Gastrocnemius medialis (tissue), 4 donors: Measurements from ENCODE around the gene TNFRSF1A. TPM values are rescaled to one million over a fixed set of nuclear protein-coding genes. Genes with fewer than 3 reads are reported as not detected.

Source experiments
- ATAC-seq, 2 donors: fragments of 150-250 bp; one replicate each; pipeline ENCODE4 v1.9.1; 2016
- DNase-seq, 2 donors: peaks; one replicate each; pipeline ENCODE4 v3.0.0-alpha.2; 2019
- H3K27ac ChIP-seq, 4 donors: fragments of 200-600 bp; sonication (generic); 1 replicate in 1 of 4; 2 replicates in 3 of 4; pipeline ENCODE4 v1.5.1; 2016 to 2018; ENCODE audit warnings: mild to moderate bottlenecking in 2 of 4, moderate library complexity in 1 of 4
- H3K27me3 ChIP-seq, 3 donors: fragments of 200-600 bp; sonication (generic) in 2 of 3; 1 replicate in 1 of 3; 2 replicates in 2 of 3; pipeline versions ENCODE4 v1.5.1 to v1.6.0; 2016 to 2019; ENCODE audit warnings: mild to moderate bottlenecking in 1 of 3, moderate library complexity in 1 of 3
- H3K36me3 ChIP-seq, 2 donors: fragments of 200-600 bp; sonication (generic) in 1 of 2; one replicate each; pipeline ENCODE4 v1.5.1; 2017 to 2018
- H3K4me1 ChIP-seq, 2 donors: fragments of 200-600 bp; sonication (generic) in 1 of 2; one replicate each; pipeline ENCODE4 v1.5.1; 2016 to 2017; ENCODE audit warnings: mild to moderate bottlenecking in 2 of 2
- H3K4me3 ChIP-seq, 4 donors: fragments of 200-600 bp; sonication (generic) in 3 of 4; 1 replicate in 1 of 4; 2 replicates in 3 of 4; pipeline ENCODE4 v1.5.1; 2016 to 2019; ENCODE audit warnings: mild to moderate bottlenecking in 2 of 4
- H3K9me3 ChIP-seq, 3 donors: fragments of 200-600 bp; sonication (generic) in 2 of 3; 1 replicate in 1 of 3; 2 replicates in 2 of 3; pipeline ENCODE4 v1.5.1; 2016 to 2019
- POLR2A ChIP-seq, 2 donors: fragments of 450-650 bp; IDR thresholded peaks; one replicate each; pipeline ENCODE4 v1.6.1; 2017; ENCODE audit warnings: antibody characterized with exemption in 2 of 2, mild to moderate bottlenecking in 2 of 2, moderate library complexity in 2 of 2
- in situ Hi-C, 4 donors: fragments of 200-750 bp; cut with MboI; loops; one replicate each; pipeline versions ENCODE4 v1.15.0 to v1.8.0; 2017; ENCODE audit warnings: low sequenced_read_pairs in 4 of 4
- intact Hi-C: fragments of 100-400 bp; cut with DNase I; formaldehyde crosslinking; loops from one replicate; pipeline ENCODE4 v1.15.1; 2023; ENCODE audit warnings: low total_unique reads
- total RNA-seq, 4 donors: library from RNA; depleted of rRNA; stranded (reverse); fragments of >200 nt; gene quantifications; one replicate each; pipeline versions ENCODE4 v1.1.0 to v1.2.3, GENCODE V29; 2016
- TF ChIP-seq, protein P1 (sequence below), 5 experiments: fragments of 450-650 bp in 3 of 5; fragments of 200-600 bp in 2 of 5; sonication (generic) in 2 of 5; IDR thresholded peaks in 4 of 5; conservative IDR thresholded peaks in 1 of 5; 1 replicate in 4 of 5; 2 replicates in 1 of 5; pipeline ENCODE4 v1.5.1; 2016 to 2019; ENCODE audit warnings: antibody characterized with exemption in 5 of 5, mild to moderate bottlenecking in 3 of 5, moderate library complexity in 3 of 5

TNFRSF1A gene
- total RNA-seq, 4 donors from 2014 or later, result 103 to 220 (median 193) TPM

DNA sequence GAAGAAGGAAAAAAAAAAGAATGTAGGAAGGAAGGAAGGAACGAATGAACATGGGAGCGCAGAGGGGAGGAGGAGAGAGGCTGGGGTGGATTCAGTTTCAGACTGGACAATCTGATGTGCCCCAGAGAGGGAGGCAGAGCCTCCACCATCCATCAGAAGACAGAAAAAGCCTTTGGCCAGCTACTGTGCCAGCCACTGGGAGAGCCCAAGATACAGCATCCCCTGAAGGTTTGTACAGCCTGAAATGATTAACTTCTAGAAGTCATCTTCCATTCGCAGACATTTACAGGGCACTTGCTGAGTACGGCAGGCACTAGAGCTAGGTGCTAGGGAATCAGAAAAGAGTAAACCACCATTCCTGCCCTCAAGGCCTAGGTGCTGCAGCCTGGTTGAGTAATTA, 22.4 kb downstream of the TNFRSF1A start:
- no peak overlapping the region for H3K4me3 ChIP-seq
- in situ Hi-C loops (no loop called here), intact Hi-C loops (no loop called here)
- no peak for TF ChIP-seq POLR2A (IDR thresholded peaks at IDR 0.05)
- TF ChIP-seq, protein P1, sequence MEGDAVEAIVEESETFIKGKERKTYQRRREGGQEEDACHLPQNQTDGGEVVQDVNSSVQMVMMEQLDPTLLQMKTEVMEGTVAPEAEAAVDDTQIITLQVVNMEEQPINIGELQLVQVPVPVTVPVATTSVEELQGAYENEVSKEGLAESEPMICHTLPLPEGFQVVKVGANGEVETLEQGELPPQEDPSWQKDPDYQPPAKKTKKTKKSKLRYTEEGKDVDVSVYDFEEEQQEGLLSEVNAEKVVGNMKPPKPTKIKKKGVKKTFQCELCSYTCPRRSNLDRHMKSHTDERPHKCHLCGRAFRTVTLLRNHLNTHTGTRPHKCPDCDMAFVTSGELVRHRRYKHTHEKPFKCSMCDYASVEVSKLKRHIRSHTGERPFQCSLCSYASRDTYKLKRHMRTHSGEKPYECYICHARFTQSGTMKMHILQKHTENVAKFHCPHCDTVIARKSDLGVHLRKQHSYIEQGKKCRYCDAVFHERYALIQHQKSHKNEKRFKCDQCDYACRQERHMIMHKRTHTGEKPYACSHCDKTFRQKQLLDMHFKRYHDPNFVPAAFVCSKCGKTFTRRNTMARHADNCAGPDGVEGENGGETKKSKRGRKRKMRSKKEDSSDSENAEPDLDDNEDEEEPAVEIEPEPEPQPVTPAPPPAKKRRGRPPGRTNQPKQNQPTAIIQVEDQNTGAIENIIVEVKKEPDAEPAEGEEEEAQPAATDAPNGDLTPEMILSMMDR (IDR thresholded peaks at IDR 0.05 in 4 of 5, conservative IDR thresholded peaks at IDR 0.05 in 1 of 5), result no peak
- H3K4me1 ChIP-seq, result peaks cover 25 to 26% of the 10 kb centered on the region in 2 donors
- H3K36me3 ChIP-seq, result no peaks in the 10 kb centered on the region
- H3K27me3 ChIP-seq, result no peaks in the 10 kb centered on the region
- no peaks in the 10 kb centered on the region for H3K9me3 ChIP-seq
- no peak overlapping the region for H3K27ac ChIP-seq
- DNase-seq (no peak), ATAC-seq (no peak)

DNA sequence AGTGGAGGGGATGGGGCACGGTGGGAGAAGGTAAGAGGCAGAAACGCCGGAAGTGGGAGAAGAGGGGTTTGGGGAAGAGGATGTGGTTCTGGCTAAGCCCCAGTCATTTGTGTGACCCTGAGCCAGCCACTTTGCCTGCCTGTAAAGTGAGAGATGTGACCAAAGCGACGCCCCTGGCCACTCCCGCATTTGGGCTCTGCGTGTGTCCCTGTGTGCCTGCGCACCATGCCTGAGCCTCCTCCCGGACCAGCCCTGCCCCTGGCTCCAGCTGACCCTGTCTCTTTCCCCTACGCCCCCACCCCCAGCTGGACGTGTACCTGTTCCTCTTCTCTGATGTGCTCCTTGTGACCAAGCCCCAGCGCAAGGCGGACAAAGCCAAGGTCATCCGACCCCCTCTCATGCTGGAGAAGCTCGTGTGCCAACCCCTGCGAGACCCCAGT, 23.4 kb downstream of the TNFRSF1A start:
- no peaks in the 10 kb centered on the region for H3K36me3 ChIP-seq
- no peaks in the 10 kb centered on the region for H3K9me3 ChIP-seq
- ATAC-seq (no peak), DNase-seq (peak in 1 of 2 donors; percentile 21)
- H3K4me3 ChIP-seq, result no peak overlapping the region
- in situ Hi-C loops, result no loop called here
- TF ChIP-seq, protein P1 (IDR thresholded peaks at IDR 0.05 in 4 of 5, conservative IDR thresholded peaks at IDR 0.05 in 1 of 5), result no peak
- TF ChIP-seq POLR2A (IDR thresholded peaks at IDR 0.05), result no peak
- H3K27ac ChIP-seq, result no peak overlapping the region
- intact Hi-C loops, result no loop called here
- H3K27me3 ChIP-seq, result no peaks in the 10 kb centered on the region
- H3K4me1 ChIP-seq, result peaks cover 16 to 18% of the 10 kb centered on the region in 2 donors

DNA sequence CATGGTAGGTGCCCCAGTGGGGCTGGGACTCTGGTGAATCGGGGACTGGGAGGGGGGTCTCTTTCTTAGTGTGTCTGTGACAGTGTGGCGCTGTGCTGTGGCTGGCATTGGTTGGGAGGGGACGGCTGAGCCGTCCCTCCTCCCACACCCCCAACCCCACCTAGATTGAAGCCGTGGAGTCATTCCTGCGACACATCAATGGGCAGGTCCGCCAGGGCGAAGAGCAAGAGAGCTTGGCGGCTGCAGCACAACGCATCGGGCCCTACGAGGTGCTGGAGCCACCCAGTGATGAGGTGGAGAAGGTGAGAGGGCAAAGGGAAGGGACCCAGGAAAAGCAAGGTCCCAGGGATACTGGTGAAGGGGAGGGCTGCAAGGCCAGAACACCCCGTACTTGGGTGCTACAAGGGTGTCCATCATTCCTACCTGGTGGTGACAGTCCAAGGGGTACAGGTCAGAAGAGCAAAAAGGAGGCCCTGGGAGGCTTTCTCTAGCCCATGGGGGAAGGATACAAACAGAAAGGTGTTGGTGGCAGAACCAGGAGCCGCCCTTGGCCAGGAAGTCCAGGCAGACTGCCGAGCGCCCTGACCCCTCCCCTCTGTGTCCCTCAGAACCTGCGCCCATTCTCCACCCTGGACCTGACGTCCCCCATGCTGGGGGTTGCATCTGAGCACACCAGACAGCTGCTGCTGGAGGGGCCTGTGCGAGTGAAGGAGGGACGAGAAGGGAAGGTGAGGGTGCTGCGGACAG, 24.0 kb downstream of the TNFRSF1A start:
- no peak overlapping the region for H3K27ac ChIP-seq
- no peaks in the 10 kb centered on the region for H3K36me3 ChIP-seq
- peak in 1 of 2 donors; percentile 13 for DNase-seq
- intact Hi-C loops (no loop called here), in situ Hi-C loops (no loop called here)
- no peak for TF ChIP-seq POLR2A (IDR thresholded peaks at IDR 0.05)
- TF ChIP-seq, protein P1 (IDR thresholded peaks at IDR 0.05 in 4 of 5, conservative IDR thresholded peaks at IDR 0.05 in 1 of 5), result no peak
- H3K9me3 ChIP-seq, result no peaks in the 10 kb centered on the region
- no peaks in the 10 kb centered on the region for H3K27me3 ChIP-seq
- no peak for ATAC-seq
- no peak overlapping the region for H3K4me3 ChIP-seq
- peaks cover 10 to 12% of the 10 kb centered on the region in 2 donors for H3K4me1 ChIP-seq

DNA sequence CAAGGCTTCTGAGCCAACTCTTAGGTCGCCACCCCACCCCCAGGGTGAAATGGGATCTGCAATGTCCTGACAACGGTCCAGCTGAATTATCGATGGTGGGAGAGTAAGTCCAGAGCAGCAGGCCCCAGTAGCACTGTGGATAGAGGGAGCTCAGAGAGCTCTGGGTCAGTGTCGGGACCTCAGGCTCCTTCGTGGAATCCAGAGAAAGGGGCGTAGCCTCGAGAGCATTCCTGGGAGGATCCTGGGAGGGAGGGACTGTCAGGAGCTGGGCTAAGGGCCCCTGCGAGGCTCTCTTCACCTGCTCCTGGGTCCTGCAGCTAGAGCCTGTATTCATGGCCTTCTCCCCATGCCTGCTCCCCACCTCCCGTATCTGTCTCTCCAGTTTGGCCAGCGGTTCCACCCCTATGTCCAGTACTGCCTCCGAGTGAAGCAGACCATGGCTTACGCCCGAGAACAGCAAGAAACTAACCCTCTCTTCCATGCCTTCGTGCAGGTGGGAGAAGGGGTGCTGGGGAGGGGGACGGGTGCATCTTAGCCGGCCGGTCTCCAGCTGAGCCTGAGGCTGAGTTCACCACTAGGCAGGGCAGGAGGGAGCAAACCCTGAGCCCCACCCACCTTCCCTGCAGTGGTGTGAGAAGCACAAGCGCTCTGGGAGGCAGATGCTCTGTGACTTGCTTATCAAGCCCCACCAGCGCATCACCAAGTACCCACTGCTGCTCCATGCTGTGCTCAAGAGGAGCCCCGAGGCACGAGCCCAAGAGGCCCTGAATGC, 24.8 kb downstream of the TNFRSF1A start:
- Histone ChIP-seq H3K27me3 (no peaks in the 10 kb centered on the region), H3K36me3 (no peaks in the 10 kb centered on the region), H3K27ac (no peak overlapping the region), H3K4me1 (peaks cover 3 to 5% of the 10 kb centered on the region in 2 donors), H3K9me3 (no peaks in the 10 kb centered on the region), H3K4me3 (no peak overlapping the region)
- ATAC-seq (no peak), DNase-seq (peak in 1 of 2 donors; percentile 13)
- TF ChIP-seq, protein P1 (IDR thresholded peaks at IDR 0.05 in 4 of 5, conservative IDR thresholded peaks at IDR 0.05 in 1 of 5), result no peak
- TF ChIP-seq POLR2A (IDR thresholded peaks at IDR 0.05), result no peak
- in situ Hi-C loops, result no loop called here
- intact Hi-C loops, result no loop called here
